HG02885 (cell line): ENCODE measurements around the gene SUPT20H.
"Not testable (repeated sequence)": the region's sequence is repeated elsewhere in the genome, so short reads cannot be mapped to it uniquely, and the experiment has no call there.

ENCODE experiments used
- ATAC-seq: cut with Tn5 transposase; IDR thresholded peaks from one replicate; pipeline ENCODE4 v1.9.1; 2021; ENCODE audit warnings: mild to moderate bottlenecking; ENCODE audit not compliant: unreplicated experiment, poor library complexity

SUPT20H gene

DNA sequence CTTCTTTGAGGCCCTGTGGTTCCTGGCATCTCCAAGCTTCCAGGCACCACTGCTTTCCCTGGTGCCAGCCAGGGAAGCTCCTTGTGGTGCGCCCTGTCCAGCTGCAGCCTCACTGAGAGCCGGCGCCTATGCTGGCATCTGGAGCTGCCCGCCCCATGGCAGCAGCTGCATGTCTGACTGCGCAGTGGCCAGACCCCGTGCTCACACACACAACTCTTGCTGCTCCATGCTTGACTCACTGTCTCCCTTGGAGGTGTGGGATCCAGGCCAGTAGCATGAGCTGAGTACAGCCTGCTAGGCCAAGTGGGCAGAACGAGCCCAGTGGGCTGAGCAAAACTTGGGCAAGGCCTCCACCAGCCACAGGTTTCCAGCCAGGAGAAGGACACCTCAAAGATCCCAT, 11.5 kb upstream of the SUPT20H start:
- ATAC-seq, result no peak

DNA sequence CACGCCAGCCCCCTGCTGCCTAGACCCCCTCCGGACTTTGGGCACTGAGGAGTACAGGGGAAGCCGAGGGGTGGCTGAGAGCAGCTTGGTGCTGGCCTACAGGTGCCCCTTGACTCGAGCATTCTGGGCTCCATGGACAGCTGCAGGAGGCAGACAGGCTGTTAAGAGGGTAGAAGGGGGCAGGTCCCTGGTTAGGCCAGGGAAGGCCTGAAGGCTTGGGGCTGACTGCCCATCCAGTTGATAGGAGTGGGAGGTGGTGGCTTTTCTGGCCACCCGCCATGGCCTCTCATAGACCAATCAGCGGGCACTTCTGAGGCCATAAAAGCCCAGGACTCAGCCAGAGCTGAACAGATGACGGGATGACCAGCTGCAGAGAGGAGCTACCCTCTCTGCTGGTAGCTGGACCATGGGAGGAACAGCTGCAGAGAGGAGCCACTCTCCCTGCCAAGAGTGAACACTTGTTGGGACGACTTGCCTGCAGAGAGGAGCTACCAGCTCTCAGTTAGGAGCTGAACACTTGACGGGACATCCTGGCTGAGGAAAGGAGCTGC, 10.7 kb upstream of the SUPT20H start:
- no peak for ATAC-seq

DNA sequence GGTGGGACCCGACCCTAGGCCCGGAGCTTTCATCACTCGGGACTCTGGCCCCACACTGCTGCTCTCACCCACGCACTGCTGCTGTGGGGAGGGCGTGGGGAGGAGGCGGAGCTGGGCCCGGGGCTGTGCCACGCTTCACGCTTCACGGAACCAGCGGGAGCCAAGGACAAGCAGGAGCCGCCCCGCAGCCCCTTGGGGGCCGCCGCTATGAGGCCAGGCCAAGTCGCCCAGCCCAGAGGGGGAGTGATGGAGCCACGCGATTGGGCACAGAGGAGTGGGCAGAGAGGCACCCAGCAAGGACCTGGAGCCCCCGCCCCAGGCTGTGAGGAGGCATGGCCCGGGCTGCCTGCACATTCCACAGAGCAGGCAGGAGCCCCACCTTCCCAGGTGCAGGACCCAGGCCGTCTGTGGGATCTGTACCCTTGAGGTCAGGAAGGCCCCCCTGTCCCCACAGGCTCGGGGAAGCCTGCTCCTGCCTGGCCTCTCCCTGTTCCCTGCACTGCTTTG, 10.2 kb upstream of the SUPT20H start:
- no peak for ATAC-seq

DNA sequence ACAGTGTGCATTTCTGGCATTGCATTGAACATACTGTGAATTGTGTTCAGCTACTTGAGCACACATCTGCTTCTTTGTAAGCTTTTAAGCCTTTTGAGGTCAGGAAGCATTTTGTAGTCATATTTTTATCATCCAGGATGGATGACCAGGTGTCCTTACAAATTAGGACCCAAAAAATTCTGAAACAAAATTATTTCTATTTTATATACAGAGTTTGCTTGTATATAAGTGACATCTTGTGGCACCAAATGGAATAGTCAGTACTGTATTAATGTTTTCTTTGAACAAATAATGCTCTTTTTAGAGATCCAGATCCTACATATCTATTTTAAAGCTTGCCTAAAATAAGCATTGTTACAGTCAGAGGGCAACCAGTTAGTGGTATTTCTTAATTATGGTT, 9.5 kb upstream of the SUPT20H start:
- no peak for ATAC-seq

DNA sequence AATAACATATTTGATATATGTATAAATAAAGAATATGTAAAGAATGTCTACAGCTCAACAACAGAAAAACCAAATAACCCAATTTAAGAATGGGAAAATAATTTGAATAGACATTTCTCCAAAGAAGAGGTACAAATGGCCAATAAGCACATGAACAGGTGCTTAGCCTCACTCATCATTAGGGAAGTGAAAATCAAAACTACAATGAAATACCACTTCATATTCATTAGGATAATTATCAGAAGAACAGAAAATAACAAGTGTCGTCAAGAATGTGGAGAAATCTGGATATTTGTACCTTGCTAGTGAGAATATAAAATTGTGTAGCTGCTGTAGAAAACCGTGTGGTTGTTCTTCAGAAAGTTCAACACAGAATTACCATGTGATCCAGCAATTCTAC, 8.4 kb upstream of the SUPT20H start:
- ATAC-seq, result peak; percentile 57

DNA sequence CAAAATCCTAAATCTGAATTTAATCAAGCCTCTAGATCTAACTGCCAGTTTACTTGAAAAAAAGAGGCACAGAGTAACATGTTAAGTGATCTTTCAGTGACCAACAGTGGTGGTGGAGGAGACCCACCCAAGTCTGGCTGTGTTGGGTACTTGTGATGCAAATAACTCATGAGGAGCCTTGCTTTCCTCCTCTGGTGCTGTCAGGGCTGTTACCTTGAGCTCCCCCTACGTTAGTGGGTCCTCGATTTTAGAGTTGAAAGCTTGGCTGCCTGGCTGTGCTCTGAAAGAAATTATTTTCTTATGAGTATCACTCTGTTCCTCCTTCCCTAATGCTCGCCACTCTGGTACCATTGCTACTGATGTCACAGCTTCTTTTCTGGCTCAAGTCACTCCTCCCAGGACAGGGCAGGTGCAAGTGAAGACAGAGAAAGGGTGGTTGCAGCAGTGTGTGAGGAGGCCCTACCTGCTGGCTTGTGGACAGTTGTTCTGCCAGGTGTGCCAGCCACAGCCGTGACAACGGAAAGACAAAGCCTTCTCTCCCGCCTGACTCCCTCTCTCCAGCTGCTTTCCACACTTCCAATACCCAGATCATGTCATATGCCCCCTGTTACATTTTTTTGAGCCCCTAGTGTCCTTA, 6.5 kb upstream of the SUPT20H start:
- no peak for ATAC-seq

DNA sequence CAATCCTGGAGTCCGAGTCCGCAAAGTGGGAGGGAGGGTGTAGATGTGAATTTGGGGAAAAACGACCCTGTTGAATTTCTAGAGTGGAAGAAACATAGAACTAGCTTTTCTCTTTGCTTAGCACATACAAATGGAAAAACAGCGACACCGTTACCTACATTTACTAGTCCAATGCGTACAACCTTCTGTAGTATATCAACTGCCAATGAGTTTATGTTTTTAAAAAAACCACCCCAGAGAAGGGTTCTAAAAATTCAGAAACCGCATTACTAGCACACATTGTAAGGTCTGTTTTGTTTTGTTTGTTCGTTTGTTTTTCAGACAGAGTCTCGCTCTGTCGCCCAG, 332 bp upstream of the SUPT20H start:
- peak; percentile 27 for ATAC-seq

DNA sequence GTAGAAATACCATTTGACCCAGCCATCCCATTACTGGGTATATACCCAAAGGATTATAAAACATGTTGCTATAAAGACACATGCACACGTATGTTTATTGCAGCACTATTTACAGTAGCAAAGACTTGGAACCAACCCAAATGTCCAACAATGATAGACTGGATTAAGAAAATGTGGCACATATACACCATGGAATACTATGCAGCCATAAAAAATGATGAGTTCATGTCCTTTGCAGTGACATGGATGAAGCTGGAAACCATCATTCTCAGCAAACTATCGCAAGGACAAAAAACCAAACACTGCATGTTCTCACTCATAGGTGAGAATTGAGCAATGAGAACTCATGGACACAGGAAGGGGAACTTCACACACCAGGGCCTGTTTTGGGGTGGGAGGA, 3.3 kb downstream of the SUPT20H start:
- ATAC-seq, result not testable (repeated sequence)

DNA sequence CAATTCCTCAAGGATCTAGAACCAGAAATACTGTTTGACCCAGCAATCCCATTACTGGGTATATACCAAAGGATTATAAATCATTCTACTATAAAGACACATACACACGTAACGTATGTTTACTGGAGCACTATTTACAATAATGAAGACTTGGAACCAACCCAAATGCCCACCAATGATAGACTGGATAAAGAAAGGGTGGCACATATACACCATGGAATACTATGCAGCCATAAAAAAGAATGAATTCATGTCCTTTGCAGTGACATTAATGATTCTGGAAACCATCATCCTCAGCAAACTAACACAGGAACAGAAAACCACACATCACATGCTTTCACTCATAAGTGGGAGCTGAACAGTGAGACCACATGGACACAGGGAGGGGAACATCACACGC, 6.4 kb downstream of the SUPT20H start:
- not testable (repeated sequence) for ATAC-seq

DNA sequence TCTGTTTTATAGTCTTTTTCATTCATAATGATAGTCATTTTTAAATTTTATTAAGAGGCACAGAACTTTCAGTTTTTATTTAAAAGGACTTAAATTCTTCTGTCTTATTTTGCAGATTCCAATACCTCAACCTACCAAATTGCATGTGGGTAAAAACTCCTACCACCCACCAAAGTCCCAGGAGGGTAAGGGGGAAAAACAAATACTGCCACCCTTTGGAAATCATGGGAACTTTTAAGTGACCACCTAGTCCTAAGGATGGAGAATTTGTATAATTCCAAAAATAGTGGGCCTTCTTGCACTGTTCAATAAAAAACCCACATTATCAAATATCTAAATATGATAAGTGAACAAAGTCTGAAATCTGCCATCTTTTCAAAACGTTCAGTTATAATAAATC, 9.7 kb downstream of the SUPT20H start:
- no peak for ATAC-seq

DNA sequence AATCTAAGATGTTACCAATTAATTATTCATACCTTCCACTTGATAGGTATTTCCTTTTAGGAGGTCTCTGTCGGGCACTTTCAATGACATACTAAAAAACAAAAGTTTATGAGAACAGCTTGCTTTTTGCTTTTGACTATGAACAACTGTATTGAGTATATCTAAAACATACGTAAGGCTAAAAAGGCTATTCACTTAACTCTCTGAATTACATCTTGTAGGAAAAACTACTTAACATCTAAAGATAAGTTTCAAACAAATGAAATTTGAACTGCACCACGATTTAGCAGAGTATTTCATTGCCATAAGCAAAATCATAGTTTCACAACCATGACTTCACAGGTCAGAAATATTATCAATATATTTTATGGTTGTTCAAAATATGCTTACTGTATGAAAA, 11.6 kb downstream of the SUPT20H start:
- ATAC-seq, result no peak

DNA sequence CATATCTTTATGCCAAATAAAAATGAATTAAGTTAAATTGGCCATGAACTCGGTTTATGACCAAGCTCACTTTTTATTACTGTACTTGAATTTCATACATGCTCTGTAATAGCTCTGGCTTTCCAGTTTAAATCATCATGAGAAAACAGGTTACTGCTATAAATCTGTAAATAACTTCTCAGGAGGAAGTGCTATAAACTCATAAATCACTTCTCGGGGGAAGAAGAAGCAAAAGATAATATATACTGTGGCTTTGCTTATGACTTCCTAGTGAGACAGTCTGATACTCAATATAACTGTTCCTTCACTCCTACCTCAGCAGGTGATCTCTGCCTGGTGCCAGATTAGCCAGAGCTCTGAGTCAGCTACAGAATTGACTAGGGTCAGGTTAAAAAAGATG, 12.5 kb downstream of the SUPT20H start:
- no peak for ATAC-seq

DNA sequence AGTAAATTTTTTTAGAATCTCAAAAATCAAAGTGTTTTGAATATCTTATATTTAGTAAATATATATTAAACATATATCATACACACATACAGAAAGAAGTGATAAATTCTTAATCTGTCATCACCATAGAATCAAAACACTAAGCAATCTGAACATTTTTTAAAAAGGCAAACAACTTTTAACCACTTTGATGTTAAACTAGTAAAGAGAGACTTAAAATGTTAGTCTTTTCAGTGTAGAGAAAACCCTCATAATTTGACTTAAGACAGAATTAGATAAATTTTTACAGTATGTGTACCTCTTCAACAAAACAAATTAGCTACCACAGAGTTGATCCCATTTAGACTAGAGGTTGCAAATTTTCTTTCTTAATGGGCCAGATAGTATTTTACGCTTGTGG, 13.4 kb downstream of the SUPT20H start:
- no peak for ATAC-seq

DNA sequence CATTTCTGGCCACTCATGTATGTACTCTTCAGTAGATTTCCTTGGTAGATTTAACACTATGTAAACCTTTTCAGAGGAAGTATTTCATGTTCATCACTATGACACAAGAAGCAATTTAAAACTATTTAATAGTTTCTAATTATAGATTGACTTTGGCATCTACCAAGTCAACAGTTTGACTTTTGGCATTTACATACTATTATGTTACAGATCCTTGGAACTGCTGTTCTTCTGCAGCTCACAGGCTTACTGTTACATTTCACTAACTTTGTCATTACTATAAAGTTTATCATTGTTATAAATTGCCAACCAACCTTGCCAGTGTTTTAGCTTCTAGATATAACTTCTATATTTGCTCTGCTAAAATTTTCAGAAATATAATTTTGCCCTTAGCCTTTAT, 18.7 kb downstream of the SUPT20H start:
- ATAC-seq, result no peak

DNA sequence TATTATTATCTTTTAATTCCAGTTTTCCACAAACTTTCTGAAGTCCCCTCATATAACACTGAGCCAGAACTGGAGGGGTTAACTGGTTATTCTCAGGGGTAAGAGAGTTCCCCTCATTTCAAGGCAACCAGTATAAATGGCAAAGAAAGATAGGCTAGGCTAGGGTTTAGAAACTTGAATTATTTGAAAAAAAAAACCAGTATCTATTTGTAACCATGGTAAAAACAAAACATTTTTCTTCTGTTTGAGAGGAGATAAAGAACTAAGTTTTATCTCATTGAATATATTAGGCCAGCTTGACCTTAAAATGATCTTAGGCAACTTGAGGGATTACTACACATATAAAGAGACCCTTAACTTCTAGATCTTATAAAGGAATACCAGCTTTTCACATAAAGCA, 19.6 kb downstream of the SUPT20H start:
- ATAC-seq, result no peak

DNA sequence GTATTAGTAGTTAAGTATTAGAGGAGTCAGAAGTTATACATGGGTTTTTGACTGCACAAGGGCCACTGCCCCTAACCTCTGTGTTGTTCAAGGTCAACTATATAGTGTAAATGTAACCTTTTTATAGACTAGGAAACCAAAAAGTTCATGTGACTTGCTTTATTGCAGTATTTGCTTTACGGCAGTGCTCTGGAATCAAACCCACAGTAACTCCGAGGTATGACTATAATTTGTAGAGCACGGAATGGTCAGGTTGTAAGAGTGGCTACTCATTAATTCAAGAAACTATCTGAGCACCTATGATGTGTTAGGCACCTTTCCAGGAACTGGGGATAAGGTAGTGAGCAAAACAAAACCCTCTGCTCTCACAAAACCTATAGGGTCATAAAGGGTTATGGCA, 22.2 kb downstream of the SUPT20H start:
- no peak for ATAC-seq

DNA sequence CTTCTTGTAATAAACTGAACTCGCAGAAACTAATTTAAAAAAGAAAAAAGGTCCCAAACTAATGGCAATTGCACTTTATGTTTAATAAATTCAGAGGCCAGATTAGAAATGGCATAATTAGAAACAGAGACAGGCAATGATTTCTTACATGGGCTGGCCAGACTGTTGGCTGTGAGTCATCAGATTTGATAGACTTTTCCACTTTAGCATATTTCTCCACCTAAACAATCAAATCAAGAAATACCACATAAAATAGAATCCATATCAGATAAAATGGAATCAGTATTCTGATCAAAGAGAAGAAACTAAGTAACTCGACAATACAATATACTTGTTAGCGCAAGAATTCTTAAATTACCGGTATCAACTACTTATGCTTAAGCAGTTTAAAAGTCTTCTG, 29.9 kb downstream of the SUPT20H start:
- ATAC-seq, result no peak

DNA sequence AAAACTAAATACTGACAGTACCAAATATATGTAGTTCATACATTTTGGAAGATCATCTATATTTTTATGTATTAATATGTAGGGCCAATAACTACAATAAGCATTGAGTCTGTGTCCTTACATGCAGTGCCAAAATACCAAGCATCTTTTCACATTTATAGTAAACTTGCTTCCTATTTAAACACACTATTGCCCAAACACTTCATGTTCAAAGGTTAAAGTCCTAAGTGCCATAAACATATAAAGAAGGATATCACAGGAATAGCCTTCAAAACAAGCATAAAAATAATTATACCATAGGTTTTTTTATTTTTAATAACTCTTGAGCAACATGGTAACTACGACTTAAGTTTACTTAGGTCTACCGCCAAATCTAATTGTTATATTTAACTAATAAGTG, 31.8 kb downstream of the SUPT20H start:
- ATAC-seq, result no peak

DNA sequence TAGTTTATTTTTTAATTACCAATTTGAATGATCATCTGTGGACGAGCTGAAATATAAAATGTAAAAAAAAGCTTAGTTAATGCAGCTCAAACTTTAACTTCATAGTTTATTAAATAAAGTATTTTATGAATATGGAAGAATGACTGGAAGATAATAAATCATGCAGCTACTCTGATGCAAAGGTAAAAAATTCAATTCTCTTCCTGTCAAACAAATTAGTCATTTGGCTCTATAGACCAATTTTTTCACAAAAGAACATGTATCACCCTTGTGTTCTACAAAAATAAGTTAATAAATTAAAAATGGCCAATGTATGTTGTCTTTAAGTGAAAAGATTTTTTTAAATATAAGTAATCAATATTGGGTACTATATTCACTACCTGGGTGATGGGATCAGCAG, 32.7 kb downstream of the SUPT20H start:
- no peak for ATAC-seq

DNA sequence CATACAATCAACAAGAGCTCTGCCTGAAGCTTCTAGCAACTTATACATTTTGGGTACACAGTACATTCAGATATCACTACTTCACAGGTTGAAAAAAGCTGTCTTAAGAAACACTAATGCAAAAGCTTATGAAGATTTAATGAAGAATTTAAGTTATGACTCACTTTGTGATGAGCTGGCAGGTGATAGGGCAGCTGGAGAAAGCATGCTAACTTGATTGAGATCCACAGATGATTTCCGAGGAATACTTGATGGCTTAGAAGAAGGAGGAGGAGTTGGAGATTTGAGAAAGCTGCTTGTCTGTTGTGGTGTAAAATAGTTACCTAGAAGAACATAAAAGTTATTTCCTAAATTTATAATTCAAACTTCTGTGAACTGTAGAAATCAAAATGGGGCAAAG, 35.6 kb downstream of the SUPT20H start:
- ATAC-seq, result no peak

DNA sequence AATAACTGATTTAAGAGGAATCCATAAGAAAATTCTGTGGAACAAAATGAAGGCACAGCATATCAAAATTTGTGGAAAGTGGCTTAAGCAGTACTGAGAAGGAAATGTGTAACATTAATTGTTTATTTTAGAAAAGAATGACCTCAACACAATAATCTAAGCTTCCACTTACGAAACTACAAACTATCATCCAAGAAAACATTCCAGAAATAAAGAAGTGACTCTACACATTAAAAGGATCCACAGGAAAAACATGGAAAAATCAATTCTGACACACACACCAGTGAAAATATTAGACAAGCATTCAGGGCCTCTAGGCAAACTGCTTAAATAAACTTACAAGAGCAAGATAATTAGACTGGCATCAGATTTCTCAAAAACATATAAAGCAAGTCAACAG, 44.9 kb downstream of the SUPT20H start:
- no peak for ATAC-seq

DNA sequence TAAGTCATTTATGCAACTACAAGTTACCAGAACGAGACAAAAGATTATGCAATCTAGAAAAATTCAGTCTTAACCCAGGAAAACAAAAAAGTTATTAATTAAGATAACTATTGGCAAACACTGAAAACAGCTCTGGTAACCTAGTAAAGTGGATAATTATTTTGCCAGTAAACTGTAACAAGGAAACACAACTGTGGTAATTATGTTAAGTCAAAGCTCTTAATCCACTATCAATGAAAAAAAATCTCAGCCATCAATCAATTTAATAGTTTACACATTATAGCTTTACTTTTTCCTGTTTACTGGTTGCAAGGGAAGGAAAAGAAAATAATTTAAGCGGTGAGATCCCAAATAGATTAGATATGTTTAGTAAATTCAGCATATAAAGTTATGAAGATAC, 47.7 kb downstream of the SUPT20H start:
- ATAC-seq, result no peak

DNA sequence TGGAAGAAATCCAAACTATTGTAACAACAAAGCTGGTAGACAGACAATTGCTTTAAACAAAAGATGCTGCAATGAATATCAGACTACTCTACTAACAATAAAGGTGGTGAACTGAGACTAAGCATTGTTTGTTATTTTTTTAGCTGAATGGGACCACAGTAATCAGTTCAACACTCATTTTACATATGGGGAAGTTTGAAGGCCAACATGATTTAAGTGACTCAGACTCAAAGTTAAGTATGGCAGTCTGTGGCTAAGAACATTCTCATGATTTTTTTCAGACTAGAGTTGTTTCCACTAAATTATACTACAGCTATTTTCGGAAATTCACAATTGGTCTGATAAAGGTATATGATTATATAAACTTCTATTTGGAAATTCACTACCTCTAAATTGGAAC, 48.5 kb downstream of the SUPT20H start:
- ATAC-seq, result no peak
